HG02763 (cell line): ENCODE data around the gene CTDSP2.
A peak's percentile ranks its signal among the peaks of the same experiment; 100 is the strongest.
"Not testable (repeated sequence)": the region's sequence is repeated elsewhere in the genome, so short reads cannot be mapped to it uniquely, and the experiment has no call there.

Experiments
- ATAC-seq: cut with Tn5 transposase; IDR thresholded peaks from one replicate; pipeline ENCODE4 v1.9.1; 2021; ENCODE audit warnings: mild to moderate bottlenecking, moderate library complexity; ENCODE audit not compliant: unreplicated experiment

CTDSP2 gene

GRCh38 chr12:57836442-57837375, 9.8 kb downstream of the CTDSP2 start:
- ATAC-seq: peak; percentile 39

- ATAC-seq: no peak
Measured at GRCh38 chr12:57835366-57836288, 10.9 kb downstream of the CTDSP2 start.

DNA sequence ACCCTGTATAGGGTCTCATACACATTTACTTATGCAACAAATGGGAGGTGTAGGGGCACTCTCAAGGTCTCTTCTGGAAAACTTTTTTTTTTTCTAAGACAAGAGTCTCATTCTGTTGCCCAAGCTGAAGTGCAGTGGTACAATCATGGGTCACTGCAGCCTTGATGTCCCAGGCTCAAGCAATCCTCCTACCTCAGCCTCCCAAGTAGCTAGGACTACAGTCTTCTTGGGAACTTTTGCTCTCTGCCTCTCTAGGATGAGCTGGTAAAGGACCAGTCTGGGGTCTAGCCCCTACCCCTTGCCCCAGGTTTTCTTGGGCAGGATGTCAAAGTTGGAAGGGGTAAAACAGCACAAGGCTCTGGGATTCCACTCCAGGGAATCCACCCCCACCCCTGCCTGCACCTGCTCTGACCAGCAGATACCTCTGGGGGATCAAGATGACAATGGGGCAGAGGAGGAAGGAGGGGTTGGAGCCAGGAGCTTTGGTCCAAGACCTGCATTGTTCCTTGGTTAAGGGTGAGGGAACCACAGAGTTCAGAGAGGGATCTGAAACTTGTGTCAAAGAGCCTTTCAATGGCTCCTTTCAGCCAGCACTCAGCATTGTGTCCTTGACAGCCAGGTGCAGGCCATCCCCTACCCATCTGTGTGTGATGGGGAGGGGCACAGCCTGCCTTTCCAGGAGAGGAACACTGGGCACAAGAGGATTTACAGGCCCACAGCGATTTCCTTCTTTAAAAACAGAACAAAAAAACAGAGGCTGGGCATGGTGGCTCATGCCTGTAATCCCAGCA, 12.2 kb downstream of the CTDSP2 start:
- ATAC-seq: no peak

DNA sequence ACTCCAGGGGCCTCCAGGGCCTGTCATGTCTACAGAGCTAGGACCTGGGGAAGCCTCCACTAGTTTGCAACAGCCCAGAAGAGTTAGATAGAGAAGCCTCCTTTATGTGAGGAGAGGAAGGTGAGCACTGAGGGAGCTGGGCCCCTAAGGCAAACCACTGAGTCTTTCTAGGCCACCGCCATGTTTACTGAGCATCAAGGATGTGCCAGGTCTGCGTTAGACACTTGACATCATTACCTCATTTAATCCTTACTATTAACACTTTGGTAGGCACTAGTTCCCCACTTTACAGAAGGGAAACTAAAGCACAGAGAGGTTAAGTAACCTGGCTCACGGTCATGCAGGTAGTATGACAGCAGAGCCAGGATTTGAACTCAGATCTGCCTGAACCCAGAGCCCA, 12.9 kb downstream of the CTDSP2 start:
- no peak for ATAC-seq

GRCh38 chr12:57832966-57833365, 13.6 kb downstream of the CTDSP2 start:
- no peak for ATAC-seq

- ATAC-seq: no peak
Measured at GRCh38 chr12:57830393-57830792, 16.1 kb downstream of the CTDSP2 start.

DNA sequence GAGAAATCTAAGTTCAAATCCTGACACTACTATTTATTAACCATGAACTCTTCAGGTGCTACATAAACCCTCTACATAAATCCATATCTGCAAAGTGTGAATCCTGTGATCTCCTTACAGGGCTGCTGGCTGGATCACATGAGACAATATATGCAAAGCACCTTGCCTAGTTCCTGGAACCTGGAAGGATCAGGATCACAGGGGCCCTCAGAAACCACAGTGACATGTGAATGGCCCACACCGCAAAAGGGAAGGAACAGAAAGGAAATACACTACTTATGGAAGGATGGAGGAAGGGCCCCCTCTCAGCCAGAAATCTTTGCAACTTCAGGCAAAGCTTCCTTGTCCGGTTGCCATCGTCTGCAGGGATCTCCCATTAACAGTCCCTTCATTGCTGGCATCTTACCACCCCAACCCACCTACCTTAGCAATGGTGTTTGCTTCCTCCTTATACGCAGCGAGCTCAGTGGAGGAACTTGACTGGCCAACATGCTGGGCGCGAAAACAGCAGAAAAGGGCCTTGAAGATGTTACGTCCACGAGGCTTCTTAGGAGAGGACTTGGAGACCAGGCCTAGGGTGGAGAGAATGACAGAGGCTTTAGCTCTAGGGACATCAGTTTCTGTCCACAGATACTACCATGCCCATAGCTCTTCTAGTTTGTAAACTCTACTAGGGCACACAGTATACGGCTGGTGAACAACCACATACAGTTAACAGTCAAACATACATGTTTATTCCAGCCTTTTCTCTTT, 17.3 kb downstream of the CTDSP2 start:
- no peak for ATAC-seq

DNA sequence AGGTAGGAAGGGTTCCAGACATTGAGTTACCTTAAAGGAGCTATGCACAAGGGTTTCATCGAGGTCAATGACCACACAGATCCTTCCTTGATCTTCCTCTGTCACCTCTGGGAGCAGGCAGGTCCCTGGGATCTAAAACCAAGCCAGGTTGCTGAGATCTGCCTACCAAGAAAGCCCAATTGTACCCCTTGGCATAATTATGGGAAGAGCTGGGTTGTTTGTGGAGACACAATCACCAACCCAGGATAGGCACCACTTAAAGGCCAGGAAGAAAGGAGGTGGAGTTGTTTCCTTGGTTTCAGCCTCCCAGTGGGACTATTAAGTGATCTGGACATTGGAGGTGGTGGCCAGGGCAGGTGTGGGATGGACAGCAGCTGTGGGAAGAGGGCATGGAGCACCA, 19.6 kb downstream of the CTDSP2 start:
- ATAC-seq: no peak

DNA sequence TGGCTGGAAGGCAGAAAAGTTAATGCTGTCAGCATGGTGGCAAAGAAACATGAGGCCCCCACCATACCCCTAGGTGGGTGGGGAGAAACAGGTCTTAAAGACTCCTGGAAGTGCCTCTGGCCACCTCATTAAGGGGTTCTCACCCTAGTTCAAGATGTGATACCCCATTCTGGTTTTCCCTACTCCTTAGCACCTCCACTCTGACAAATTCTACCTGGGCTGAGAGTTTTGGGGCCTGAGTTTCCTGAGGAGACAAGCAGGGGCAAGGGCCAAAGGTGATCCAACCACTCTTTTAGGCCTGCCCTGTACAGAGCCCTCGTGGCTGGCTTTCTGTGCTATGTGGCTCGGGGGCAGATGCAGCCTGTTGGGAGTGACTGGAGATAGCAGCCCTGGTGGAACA, 20.1 kb downstream of the CTDSP2 start:
- ATAC-seq: no peak

DNA sequence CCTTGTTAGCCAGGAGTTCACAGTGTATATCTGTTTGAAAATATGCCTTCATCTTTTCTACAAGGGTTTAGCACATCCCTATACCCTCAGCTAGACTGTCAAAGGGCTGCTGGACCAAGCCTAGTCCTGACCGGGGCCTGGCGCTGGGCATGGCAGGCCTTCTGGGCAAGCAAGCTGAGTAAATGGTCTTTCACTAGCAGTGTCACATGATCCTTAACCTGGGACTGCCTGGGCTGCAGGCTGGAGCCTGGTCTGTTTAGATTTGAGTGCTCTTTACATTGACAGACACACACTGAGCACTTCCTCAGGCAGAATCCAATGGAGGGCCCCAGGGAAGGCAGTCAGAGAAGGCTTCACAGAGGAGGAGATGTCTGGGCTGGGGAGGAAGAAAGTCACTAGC, 21.1 kb downstream of the CTDSP2 start:
- ATAC-seq: no peak

GRCh38 chr12:57823908-57824640, 22.5 kb downstream of the CTDSP2 start:
- ATAC-seq: no peak

DNA sequence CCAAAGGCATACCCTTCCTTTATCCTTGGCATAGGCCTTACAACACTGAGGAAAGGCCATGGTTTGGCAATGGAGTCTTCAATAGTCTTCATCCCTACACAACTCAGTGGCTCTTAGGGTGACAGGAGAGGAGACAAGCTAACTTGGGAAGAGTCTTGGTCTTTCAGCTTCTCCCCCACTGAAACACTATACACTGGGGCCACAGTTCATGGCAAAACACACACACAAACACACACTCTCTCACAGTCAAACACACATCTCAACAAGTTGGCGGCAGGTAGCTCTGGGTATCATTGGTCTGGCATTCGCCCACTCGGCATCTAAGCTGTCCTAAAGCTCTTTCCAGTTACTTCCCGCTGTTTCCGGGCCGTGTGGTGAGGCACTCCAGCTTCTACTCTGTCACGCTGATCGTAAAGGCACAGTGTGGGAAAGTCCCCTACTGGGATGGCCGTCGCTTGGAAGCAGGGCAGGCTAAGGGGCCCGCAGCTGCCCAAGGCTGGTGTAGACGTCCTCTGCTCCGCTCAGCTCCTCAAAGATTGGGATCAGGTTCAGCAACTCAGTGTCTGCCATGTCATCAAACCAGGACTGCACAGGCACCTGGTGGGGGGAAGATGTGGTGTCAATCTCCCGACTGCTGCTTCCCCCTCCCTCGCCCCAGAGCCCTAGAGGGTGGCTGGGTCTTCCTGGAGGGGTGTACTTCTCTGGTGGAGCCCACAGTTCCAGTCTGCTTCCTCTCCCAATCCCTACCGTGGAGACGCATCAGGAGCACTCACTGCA, 23.2 kb downstream of the CTDSP2 start:
- no peak for ATAC-seq

- no peak for ATAC-seq
Measured at GRCh38 chr12:57822392-57823130, 24.0 kb downstream of the CTDSP2 start.

GRCh38 chr12:57821474-57822214, 24.9 kb downstream of the CTDSP2 start:
- no peak for ATAC-seq

GRCh38 chr12:57821015-57821414, 25.5 kb downstream of the CTDSP2 start:
- ATAC-seq: not testable (repeated sequence)

GRCh38 chr12:57820119-57820518, 26.4 kb downstream of the CTDSP2 start:
- ATAC-seq: not testable (repeated sequence)

- ATAC-seq: not testable (repeated sequence)
Measured at GRCh38 chr12:57817990-57818331, 28.6 kb downstream of the CTDSP2 start.
